ENCODE results near the gene MAP2K5.

The MAP2K5 gene

GRCh38 chr15:67803996-67804843, 261.7 kb downstream of the MAP2K5 start:
- no peak for DNase-seq (ENCODE audit: low read depth)
- TF ChIP-seq CTCF (IDR thresholded peaks at IDR 0.05; ENCODE audit: low read length, missing control alignments): no peak
- H3K4me3 ChIP-seq (replicated peaks; ENCODE audit: low read depth, low read length): no peak overlapping the region

- no peak overlapping the region for H3K4me3 ChIP-seq (replicated peaks; ENCODE audit: low read depth, low read length)
- TF ChIP-seq CTCF (IDR thresholded peaks at IDR 0.05; ENCODE audit: low read length, missing control alignments): no peak
- no peak for DNase-seq (ENCODE audit: low read depth)
Measured at GRCh38 chr15:67805008-67805665, 262.6 kb downstream of the MAP2K5 start.

GRCh38 chr15:67805666-67806516, 263.4 kb downstream of the MAP2K5 start:
- no peak for DNase-seq (ENCODE audit: low read depth)
- no peak overlapping the region for H3K4me3 ChIP-seq (replicated peaks; ENCODE audit: low read depth, low read length)
- TF ChIP-seq CTCF (IDR thresholded peaks at IDR 0.05; ENCODE audit: low read length, missing control alignments): no peak

GRCh38 chr15:67806536-67806935, 264.0 kb downstream of the MAP2K5 start:
- H3K4me3 ChIP-seq (replicated peaks; ENCODE audit: low read depth, low read length): no peak overlapping the region
- DNase-seq (ENCODE audit: low read depth): no peak
- TF ChIP-seq CTCF (IDR thresholded peaks at IDR 0.05; ENCODE audit: low read length, missing control alignments): no peak

GRCh38 chr15:67807141-67807540, 264.6 kb downstream of the MAP2K5 start:
- no peak for TF ChIP-seq CTCF (IDR thresholded peaks at IDR 0.05; ENCODE audit: low read length, missing control alignments)
- no peak overlapping the region for H3K4me3 ChIP-seq (replicated peaks; ENCODE audit: low read depth, low read length)
- no peak for DNase-seq (ENCODE audit: low read depth)

GRCh38 chr15:67807836-67808235, 265.3 kb downstream of the MAP2K5 start:
- no peak for TF ChIP-seq CTCF (IDR thresholded peaks at IDR 0.05; ENCODE audit: low read length, missing control alignments)
- no peak overlapping the region for H3K4me3 ChIP-seq (replicated peaks; ENCODE audit: low read depth, low read length)
- no peak for DNase-seq (ENCODE audit: low read depth)
